ENCODE measurements around the gene SMIM5.

The SMIM5 gene

GRCh38 chr17:75619506-75620431 is 13.5 kb upstream of the SMIM5 start:
- DNase-seq (ENCODE audit: low read depth): peak; percentile 34
- H3K4me3 ChIP-seq (ENCODE audit: low read depth, low read length): no peak overlapping the region
- TF ChIP-seq, protein P1, sequence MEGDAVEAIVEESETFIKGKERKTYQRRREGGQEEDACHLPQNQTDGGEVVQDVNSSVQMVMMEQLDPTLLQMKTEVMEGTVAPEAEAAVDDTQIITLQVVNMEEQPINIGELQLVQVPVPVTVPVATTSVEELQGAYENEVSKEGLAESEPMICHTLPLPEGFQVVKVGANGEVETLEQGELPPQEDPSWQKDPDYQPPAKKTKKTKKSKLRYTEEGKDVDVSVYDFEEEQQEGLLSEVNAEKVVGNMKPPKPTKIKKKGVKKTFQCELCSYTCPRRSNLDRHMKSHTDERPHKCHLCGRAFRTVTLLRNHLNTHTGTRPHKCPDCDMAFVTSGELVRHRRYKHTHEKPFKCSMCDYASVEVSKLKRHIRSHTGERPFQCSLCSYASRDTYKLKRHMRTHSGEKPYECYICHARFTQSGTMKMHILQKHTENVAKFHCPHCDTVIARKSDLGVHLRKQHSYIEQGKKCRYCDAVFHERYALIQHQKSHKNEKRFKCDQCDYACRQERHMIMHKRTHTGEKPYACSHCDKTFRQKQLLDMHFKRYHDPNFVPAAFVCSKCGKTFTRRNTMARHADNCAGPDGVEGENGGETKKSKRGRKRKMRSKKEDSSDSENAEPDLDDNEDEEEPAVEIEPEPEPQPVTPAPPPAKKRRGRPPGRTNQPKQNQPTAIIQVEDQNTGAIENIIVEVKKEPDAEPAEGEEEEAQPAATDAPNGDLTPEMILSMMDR (IDR thresholded peaks at IDR 0.05; ENCODE audit: insufficient read depth, low read depth, low read length, missing control alignments): peak; percentile 60

DNA sequence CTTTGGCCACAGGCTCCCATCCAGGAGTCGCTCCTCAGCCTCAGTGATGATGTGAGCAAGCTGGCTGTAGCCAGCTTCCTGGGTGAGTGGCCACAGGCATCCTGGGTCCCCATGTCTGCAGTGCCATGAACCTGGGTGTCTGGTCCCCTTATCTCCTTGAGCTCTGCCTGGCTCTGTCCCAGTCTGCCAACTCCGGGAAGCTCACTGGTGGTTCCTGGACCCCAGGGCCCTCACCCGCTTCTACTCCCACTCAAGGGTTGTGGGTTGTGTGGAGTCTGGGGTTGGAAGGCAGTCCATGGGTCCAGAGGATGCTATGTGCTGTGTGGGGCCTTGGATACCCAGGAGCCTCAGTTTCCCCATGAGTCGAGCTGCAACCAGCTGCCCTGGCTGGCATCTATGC is 11.7 kb upstream of the SMIM5 start:
- TF ChIP-seq, protein P1 (IDR thresholded peaks at IDR 0.05; ENCODE audit: insufficient read depth, low read depth, low read length, missing control alignments): no peak
- DNase-seq (ENCODE audit: low read depth): no peak

DNA sequence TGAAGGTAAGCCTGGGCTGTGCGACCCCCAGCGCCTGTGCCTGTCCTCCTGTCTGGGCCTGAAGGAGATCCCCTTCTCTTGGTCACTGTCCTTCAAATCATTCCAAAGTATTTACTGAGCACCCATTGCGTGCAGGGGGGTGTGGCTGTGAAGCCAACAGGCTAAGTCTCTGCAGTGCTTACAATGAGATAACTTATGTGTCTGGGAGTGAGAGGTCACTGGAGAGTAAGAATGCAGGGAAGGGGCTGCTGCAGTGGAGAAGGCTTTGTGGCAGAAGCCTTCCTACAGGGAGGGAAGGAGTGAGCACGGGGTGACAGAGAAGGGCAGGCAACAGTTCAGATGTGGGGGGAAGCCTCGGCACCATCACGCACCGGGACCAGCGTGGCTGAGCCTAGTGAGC is 11.2 kb upstream of the SMIM5 start:
- no peak overlapping the region for H3K4me3 ChIP-seq (ENCODE audit: low read depth, low read length)
- TF ChIP-seq, protein P1 (IDR thresholded peaks at IDR 0.05; ENCODE audit: insufficient read depth, low read depth, low read length, missing control alignments): no peak
- DNase-seq (ENCODE audit: low read depth): no peak

More for the DNA sequence above, 11.7 kb upstream of the SMIM5 start:
- no peak overlapping the region for H3K4me3 ChIP-seq (ENCODE audit: low read depth, low read length)

- no peak for DNase-seq (ENCODE audit: low read depth)
- TF ChIP-seq, protein P1 (IDR thresholded peaks at IDR 0.05; ENCODE audit: insufficient read depth, low read depth, low read length, missing control alignments): no peak
- no peak overlapping the region for H3K4me3 ChIP-seq (ENCODE audit: low read depth, low read length)
These were observed 10.4 kb upstream of the SMIM5 start for GRCh38 chr17:75622771-75623273.

GRCh38 chr17:75623386-75623785 is 9.8 kb upstream of the SMIM5 start:
- H3K4me3 ChIP-seq (ENCODE audit: low read depth, low read length): no peak overlapping the region
- TF ChIP-seq, protein P1 (IDR thresholded peaks at IDR 0.05; ENCODE audit: insufficient read depth, low read depth, low read length, missing control alignments): no peak
- no peak for DNase-seq (ENCODE audit: low read depth)

DNA sequence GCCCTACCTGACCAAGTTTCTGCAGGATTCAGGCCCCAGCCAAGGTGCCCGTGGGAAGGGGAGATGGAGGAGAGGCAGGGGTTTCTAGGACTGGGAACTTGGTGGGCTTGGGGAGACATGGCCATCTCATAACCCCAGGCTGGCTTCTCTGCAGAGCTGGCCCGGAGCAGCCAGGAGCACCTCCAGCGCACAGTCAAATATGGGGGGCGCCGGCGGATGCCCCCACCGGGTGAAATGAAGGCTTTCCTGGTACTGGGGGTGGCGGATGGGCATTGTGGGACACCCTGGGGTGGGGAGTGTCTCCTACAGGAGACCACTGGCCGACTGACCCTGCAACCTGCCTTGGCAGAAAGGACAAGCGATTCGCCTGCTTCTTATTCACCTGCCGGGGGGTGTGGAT is 9.2 kb upstream of the SMIM5 start:
- no peak for DNase-seq (ENCODE audit: low read depth)
- TF ChIP-seq, protein P1 (IDR thresholded peaks at IDR 0.05; ENCODE audit: insufficient read depth, low read depth, low read length, missing control alignments): no peak
- H3K4me3 ChIP-seq (ENCODE audit: low read depth, low read length): no peak overlapping the region
